SK-N-MC (cell line): ENCODE results near the gene PIGO.

Experiments used
- DNase-seq: peaks from one replicate; pipeline ENCODE4 v3.0.0-alpha.2; 2011; ENCODE audit warnings: low read depth, low spot score
- H3K27ac ChIP-seq: fragments of 200-600 bp; sonication (generic); 2 replicates; pipeline ENCODE4 v1.5.1; 2016; ENCODE audit warnings: mixed run types
- H3K36me3 ChIP-seq: fragments of 200-600 bp; sonication (generic); 2 replicates; pipeline ENCODE4 v1.6.1; 2017; ENCODE audit warnings: antibody characterized with exemption, low read length, mixed read lengths; ENCODE audit not compliant: insufficient read depth
- H3K4me3 ChIP-seq: fragments of 200-600 bp; sonication (generic); 2 replicates; pipeline ENCODE4 v1.5.1; 2016
- H3K9ac ChIP-seq: fragments of 200-600 bp; sonication (generic); 2 replicates; pipeline ENCODE4 v1.8.0; 2017; ENCODE audit warnings: mixed run types, mixed read lengths; ENCODE audit not compliant: insufficient read length
- H3K9me3 ChIP-seq: fragments of 200-600 bp; sonication (generic); 2 replicates; pipeline ENCODE4 v1.6.1; 2017; ENCODE audit warnings: low read depth, mild to moderate bottlenecking, antibody characterized with exemption, low read length, moderate library complexity, mixed read lengths
- EZH2 ChIP-seq: fragments of 200-600 bp; sonication (generic); IDR thresholded peaks from one replicate; pipeline ENCODE4 v1.6.1; 2017; ENCODE audit warnings: antibody characterized with exemption
- FOXP2 ChIP-seq: optimal IDR thresholded peaks from 2 replicates; pipeline ENCODE3; 2011; ENCODE audit warnings: mild to moderate bottlenecking, moderate library complexity; ENCODE audit not compliant: insufficient read depth; ENCODE audit errors: extremely low read length, control extremely low read depth
- POLR2AphosphoS5 ChIP-seq: IDR thresholded peaks from 2 replicates; pipeline ENCODE4 v1.6.1; 2012; ENCODE audit warnings: mild to moderate bottlenecking, low read depth, low read length, borderline replicate concordance

The PIGO gene

DNA sequence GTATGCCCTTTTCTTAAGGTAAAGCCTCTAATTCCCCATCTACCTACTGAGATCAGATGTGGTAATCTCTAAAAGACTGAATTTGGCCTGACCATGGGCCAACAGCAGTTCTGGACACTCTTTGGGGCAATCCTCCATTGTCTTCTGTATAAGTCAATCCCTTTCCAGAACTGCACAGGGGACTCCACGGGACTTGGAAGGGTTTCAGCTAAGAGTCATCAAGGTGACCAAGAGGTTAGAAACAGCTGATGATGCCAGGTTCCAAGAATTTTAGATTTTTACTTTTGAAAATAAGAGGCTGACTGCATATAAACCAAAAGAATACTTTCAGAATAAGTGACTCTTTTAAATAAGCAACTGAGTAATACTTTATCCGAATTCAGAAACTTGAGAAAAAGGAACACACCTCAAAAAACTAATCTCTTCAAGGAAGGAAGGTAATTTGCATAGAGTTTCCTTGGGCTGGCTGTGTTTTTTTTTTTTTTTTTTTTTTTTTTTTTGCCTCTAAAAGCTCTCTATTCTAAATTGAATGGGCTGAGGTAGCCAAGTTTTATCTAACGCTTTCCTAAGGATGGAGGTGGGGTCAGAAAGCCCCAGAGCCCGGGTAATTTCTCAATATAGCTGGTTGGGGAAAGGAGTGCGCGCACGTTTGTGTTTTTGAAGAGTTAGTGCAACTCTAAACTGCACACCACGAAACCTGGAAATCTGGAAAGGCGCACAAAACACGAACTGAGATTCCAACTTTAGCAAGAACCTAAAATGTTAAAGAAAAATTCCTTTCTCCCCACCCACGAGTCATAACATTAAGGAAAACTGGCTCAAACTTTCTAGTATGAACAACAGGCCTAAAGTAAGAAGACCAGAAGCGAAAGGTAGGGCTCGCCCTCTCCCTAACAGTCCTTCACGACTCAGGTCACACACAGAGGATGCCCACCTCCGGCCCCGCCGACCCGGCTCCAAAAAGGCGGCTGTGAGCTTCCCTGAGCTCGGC is 25.3 kb downstream of the PIGO start:
- DNase-seq = no peak

GRCh38 chr9:35069020-35069419 is 27.4 kb downstream of the PIGO start:
- H3K27ac ChIP-seq = no peak overlapping the region
- peak overlapping the region; percentile 51 for H3K9ac ChIP-seq
- TF ChIP-seq EZH2 (no peak), FOXP2 (no peak), POLR2AphosphoS5 (no peak)
- peaks cover 71% of the 10 kb centered on the region for H3K36me3 ChIP-seq
- no peaks in the 10 kb centered on the region for H3K9me3 ChIP-seq
- no peak for DNase-seq
- H3K4me3 ChIP-seq = no peak overlapping the region

More for the DNA sequence above, 25.3 kb downstream of the PIGO start:
- TF ChIP-seq EZH2 (no peak), POLR2AphosphoS5 (no peak), FOXP2 (no peak)
- H3K27ac ChIP-seq = peak overlapping the region; percentile 98
- H3K9ac ChIP-seq = peak overlapping the region; percentile 89
- H3K4me3 ChIP-seq = peak overlapping the region; percentile 95
- no peaks in the 10 kb centered on the region for H3K9me3 ChIP-seq
- H3K36me3 ChIP-seq = peaks cover 71% of the 10 kb centered on the region

- Histone ChIP-seq H3K27ac (no peak overlapping the region), H3K36me3 (peaks cover 82% of the 10 kb centered on the region), H3K9ac (no peak overlapping the region), H3K9me3 (no peaks in the 10 kb centered on the region), H3K4me3 (no peak overlapping the region)
- TF ChIP-seq EZH2 (no peak), FOXP2 (no peak), POLR2AphosphoS5 (no peak)
- DNase-seq = no peak
Measured at GRCh38 chr9:35067056-35067455, 29.3 kb downstream of the PIGO start.

DNA sequence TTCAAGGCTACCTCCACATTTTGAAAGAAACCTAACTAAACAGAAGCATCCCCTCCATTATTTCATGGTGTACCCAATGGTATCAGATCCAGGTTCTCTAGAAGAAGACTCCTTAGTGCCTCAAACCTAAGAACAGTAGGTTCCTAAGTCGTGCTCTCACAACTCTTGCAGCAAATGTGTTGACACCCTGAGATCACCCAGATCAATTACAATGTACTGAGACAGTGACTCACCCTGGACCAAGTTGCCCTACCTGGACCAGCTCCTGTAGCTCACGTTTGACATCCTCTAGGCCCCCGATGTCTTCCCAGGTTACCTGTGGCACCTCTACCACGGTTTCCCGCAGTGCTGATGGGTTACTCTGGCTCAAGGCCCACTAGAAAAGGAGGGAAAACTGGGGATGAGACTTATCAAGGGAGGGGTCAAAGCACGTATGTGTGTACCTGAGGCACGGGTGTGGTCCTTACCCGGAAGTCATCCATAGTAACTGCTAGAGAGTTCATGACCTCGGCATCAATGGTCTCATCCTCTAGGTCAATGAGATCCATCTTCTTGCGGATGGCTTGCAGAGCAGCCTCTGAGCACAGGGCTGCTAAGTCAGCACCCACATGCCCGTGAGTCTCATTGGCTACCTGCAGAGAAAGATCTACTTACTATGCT is 35.7 kb downstream of the PIGO start:
- Histone ChIP-seq H3K4me3 (no peak overlapping the region), H3K9ac (no peak overlapping the region), H3K27ac (no peak overlapping the region), H3K9me3 (no peaks in the 10 kb centered on the region), H3K36me3 (peaks cover 98% of the 10 kb centered on the region)
- no peak for DNase-seq
- TF ChIP-seq FOXP2 (no peak), EZH2 (no peak), POLR2AphosphoS5 (no peak)

DNA sequence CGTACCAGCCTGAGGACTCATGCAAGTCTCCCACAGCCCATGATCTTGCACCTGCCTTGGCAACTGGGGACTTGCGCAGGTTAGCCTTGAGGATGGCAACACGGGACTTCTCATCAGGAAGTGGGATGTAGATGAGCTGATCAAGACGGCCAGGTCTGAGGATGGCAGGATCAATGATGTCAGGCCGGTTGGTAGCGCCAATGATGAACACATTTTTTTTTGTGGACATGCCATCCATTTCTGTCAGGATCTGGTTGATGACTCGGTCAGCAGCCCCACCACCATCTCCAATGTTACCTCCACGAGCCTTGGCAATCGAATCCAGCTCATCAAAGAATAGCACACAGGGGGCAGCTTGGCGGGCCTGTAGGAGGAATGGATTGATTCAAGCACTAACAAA is 37.0 kb downstream of the PIGO start:
- Histone ChIP-seq H3K9me3 (no peaks in the 10 kb centered on the region), H3K36me3 (peaks cover 97% of the 10 kb centered on the region), H3K4me3 (no peak overlapping the region), H3K27ac (no peak overlapping the region), H3K9ac (no peak overlapping the region)
- DNase-seq = no peak
- no peak for TF ChIP-seq POLR2AphosphoS5
- no peak for TF ChIP-seq FOXP2
- TF ChIP-seq EZH2 = no peak

GRCh38 chr9:35057271-35057620 is 39.1 kb downstream of the PIGO start:
- no peaks in the 10 kb centered on the region for H3K9me3 ChIP-seq
- DNase-seq = no peak
- H3K9ac ChIP-seq = no peak overlapping the region
- no peak overlapping the region for H3K4me3 ChIP-seq
- peaks cover 89% of the 10 kb centered on the region for H3K36me3 ChIP-seq
- no peak overlapping the region for H3K27ac ChIP-seq
- TF ChIP-seq FOXP2 (no peak), EZH2 (no peak), POLR2AphosphoS5 (no peak)

- Histone ChIP-seq H3K27ac (no peak overlapping the region), H3K9me3 (no peaks in the 10 kb centered on the region), H3K36me3 (peaks cover 89% of the 10 kb centered on the region), H3K4me3 (no peak overlapping the region), H3K9ac (no peak overlapping the region)
- DNase-seq = no peak
- TF ChIP-seq EZH2 (no peak), FOXP2 (no peak), POLR2AphosphoS5 (no peak)
Measured at GRCh38 chr9:35056571-35057270, 39.7 kb downstream of the PIGO start.
